Esophagus (tissue), 2 donors: Measurements from ENCODE around the gene ATP6V1B1. TPM values are rescaled to one million over a fixed set of nuclear protein-coding genes. Genes with fewer than 3 reads are reported as not detected.

Experiments used
- H3K27ac ChIP-seq, 2 donors: one replicate each; pipeline ENCODE4 v1.5.1; 2013; ENCODE audit warnings: low read depth in 2 of 2, mild to moderate bottlenecking in 2 of 2, inconsistent platforms in 1 of 2, low read length in 1 of 2, moderate library complexity in 1 of 2
- H3K27me3 ChIP-seq, 2 donors: one replicate each; pipeline ENCODE4 v1.6.1; 2013; ENCODE audit warnings: low read length in 2 of 2, control low read depth in 1 of 2, mild to moderate bottlenecking in 1 of 2; ENCODE audit not compliant: insufficient read depth in 2 of 2, control insufficient read depth in 1 of 2
- H3K36me3 ChIP-seq, 2 donors: one replicate each; pipeline ENCODE4 v1.6.1; 2013; ENCODE audit warnings: low read length in 1 of 2; ENCODE audit not compliant: control insufficient read depth in 2 of 2, insufficient read depth in 2 of 2
- H3K4me1 ChIP-seq, 2 donors: one replicate each; pipeline ENCODE4 v1.6.1; 2013; ENCODE audit warnings: low read length in 1 of 2; ENCODE audit not compliant: control insufficient read depth in 2 of 2, insufficient read depth in 2 of 2
- H3K4me3 ChIP-seq, 2 donors: one replicate each; pipeline ENCODE4 v1.5.1; 2013; ENCODE audit warnings: low read length in 2 of 2, mild to moderate bottlenecking in 2 of 2, low read depth in 1 of 2, moderate library complexity in 1 of 2
- H3K9me3 ChIP-seq, 2 donors: one replicate each; pipeline ENCODE4 v1.6.1; 2013; ENCODE audit warnings: mild to moderate bottlenecking in 2 of 2, low read depth in 1 of 2, low read length in 1 of 2, moderate library complexity in 1 of 2; ENCODE audit not compliant: control insufficient read depth in 2 of 2, insufficient read depth in 1 of 2
- WGBS, 2 donors: extraction: QIAGEN DNeasy Blood & Tissue Kit; methylation state at CpG; one replicate each; pipeline ENCODE4 v1.1.7; 2013; 5-methylcytosine and 5-hydroxymethylcytosine counted together
- polyA plus RNA-seq, 2 donors: library from polyadenylated mRNA; stranded (reverse); fragments of 200-250 nt; gene quantifications; one replicate each; pipeline ENCODE4 v1.2.3, GENCODE V29; 2013
- donor health status: healthy with polysubstance abuse.
- donor health status: Bipolar disorder and iron deficiency.

ATP6V1B1 gene
- polyA plus RNA-seq, 2 donors, result 0.13 to 0.88 TPM

DNA sequence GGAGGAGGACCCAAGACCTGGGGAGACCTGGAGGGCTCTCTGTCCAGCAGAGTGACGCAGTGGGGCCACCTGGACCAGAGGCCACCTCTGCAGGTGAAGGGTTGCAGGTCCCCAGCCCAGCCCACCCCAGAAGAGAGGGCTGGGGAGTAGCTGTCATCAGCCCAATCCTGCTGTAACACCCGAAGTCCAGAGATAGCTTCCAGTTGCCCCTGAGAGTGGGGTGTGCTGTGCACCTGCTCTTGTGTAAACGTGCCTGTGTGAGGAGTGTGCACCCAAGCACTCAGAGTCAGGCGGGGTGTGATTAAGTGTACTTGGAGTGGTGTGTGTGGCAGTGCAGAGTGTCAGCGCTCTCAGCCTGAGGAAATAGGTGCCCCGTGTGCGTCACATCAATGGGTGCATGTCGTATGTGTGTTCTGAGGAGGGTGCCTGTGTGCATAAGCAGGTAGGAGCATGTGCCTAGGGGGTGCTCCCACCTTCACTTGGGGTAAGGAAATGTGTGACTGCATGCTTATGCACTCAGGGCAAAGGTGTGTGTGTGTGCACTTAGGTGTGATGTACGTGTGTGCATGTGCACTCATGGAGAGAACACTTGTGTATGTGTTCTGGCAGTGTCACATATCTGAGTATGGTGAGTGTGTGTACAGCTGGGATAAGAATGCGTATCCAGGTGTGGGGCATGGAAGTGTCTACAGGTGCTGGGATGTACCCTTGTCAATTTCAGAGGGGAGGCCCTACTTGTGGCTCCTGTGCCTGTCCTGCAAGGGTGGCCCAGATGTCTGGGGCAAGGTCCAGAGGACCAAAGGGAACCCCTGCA, 672 bp downstream of the ATP6V1B1 start:
- 72 to 75% methylated on average over 10 of the region's 10 CpGs for WGBS, 2 donors
- no peaks in the 10 kb centered on the region for H3K36me3 ChIP-seq
- no peaks in the 10 kb centered on the region for H3K27me3 ChIP-seq
- no peak overlapping the region for H3K4me3 ChIP-seq
- H3K4me1 ChIP-seq, result no peaks in the 10 kb centered on the region
- no peak overlapping the region for H3K27ac ChIP-seq
- no peaks in the 10 kb centered on the region for H3K9me3 ChIP-seq

DNA sequence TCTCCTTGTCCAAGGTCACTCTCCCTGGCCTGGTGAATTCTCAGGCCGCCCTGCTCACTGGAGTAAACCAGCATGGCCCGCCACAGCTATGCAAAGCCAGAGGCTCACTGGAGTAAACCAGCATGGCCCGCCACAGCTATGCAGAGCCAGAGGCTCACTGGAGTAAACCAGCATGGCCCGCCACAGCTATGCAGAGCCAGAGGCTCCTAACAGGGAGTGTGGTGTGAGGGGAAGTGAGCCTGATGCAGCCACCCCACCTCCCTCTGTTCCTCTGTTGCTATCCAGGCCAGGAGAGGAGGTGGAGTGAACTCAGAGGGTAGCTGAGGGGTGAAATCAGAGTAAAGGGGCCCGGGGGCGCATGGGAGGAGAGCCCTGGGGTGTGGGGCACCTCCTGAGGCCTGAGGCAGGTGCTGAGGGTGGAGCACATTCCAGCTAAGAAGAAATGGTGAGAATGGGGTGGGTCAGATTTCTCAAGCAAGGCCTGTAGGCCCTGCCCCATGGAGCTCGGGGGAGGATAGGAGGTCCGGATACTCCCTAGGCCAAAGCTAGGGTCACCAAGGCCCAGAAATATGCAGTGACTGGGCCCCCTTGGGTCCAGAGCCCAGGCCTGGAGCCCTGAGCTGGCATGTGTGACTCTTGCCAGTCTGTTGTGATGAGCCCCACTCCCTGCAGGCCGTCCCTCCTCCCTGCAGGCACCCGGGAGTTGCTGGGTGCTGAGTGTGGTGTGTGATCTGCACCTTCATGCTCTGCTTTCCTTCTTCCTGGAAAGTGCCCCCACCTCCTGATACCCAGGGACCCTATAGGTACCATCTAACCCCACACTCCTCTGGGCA, 1.5 kb downstream of the ATP6V1B1 start:
- WGBS, 2 donors, result 63 to 84% methylated on average over 10 of the region's 10 CpGs
- Histone ChIP-seq H3K27me3 (no peaks in the 10 kb centered on the region), H3K9me3 (no peaks in the 10 kb centered on the region), H3K4me1 (no peaks in the 10 kb centered on the region), H3K27ac (no peak overlapping the region), H3K36me3 (no peaks in the 10 kb centered on the region), H3K4me3 (no peak overlapping the region)

DNA sequence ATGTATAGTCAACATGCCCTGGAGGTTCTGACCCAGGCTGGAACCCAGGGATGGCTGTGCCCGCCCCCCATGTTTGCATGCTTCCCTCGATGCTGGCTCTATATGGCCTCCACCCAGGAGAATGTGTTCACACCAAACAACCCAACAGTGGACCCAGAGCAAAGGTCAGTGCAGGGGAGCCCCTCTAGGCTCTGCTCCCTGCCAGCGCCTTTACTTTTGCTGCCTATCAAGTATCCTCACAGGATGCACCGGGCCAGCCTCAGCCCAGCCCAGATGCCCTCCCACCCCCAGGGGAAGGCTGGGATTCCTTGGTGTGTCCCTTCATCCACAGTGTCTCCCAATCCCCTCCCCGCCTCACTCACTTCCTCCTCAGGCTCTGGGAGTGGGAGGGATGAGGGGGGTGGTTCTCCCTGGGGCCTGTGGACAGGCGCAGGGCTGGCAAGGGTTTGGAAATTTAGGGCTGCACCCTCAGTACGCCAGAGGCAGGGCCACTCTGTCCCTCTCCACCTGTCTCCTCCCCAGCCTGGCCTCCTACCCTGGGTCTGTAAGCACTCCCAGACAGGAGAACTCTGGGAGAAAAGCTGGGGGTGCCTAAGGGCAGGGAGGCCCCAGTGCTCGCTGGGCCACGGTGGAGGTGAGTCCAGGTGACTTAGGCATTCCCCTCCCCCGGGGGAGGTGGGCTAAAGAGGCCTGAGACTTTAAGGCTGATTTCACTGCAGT, 2.3 kb downstream of the ATP6V1B1 start:
- Histone ChIP-seq H3K4me3 (no peak overlapping the region), H3K9me3 (no peaks in the 10 kb centered on the region), H3K27ac (no peak overlapping the region), H3K4me1 (no peaks in the 10 kb centered on the region), H3K36me3 (no peaks in the 10 kb centered on the region), H3K27me3 (no peaks in the 10 kb centered on the region)
- 64 to 70% methylated on average over 10 of the region's 10 CpGs for WGBS, 2 donors

GRCh38 chr2:70938586-70938950, 2.9 kb downstream of the ATP6V1B1 start:
- Histone ChIP-seq H3K4me3 (no peak overlapping the region), H3K9me3 (no peaks in the 10 kb centered on the region), H3K36me3 (no peaks in the 10 kb centered on the region), H3K4me1 (no peaks in the 10 kb centered on the region), H3K27ac (no peak overlapping the region), H3K27me3 (no peaks in the 10 kb centered on the region)
- WGBS, 2 donors, result 48 to 61% methylated on average over 3 of the region's 3 CpGs

GRCh38 chr2:70939001-70939838, 3.5 kb downstream of the ATP6V1B1 start:
- Histone ChIP-seq H3K27ac (no peak overlapping the region), H3K4me1 (no peaks in the 10 kb centered on the region), H3K9me3 (no peaks in the 10 kb centered on the region), H3K36me3 (no peaks in the 10 kb centered on the region), H3K4me3 (no peak overlapping the region), H3K27me3 (no peaks in the 10 kb centered on the region)
- WGBS, 2 donors, result 47 to 51% methylated on average over 30 of the region's 30 CpGs

GRCh38 chr2:70939839-70940580, 4.3 kb downstream of the ATP6V1B1 start:
- Histone ChIP-seq H3K9me3 (no peaks in the 10 kb centered on the region), H3K27ac (no peak overlapping the region), H3K4me3 (no peak overlapping the region), H3K27me3 (no peaks in the 10 kb centered on the region), H3K4me1 (no peaks in the 10 kb centered on the region), H3K36me3 (no peaks in the 10 kb centered on the region)
- WGBS, 2 donors, result 81 to 85% methylated on average over 10 of the region's 10 CpGs

DNA sequence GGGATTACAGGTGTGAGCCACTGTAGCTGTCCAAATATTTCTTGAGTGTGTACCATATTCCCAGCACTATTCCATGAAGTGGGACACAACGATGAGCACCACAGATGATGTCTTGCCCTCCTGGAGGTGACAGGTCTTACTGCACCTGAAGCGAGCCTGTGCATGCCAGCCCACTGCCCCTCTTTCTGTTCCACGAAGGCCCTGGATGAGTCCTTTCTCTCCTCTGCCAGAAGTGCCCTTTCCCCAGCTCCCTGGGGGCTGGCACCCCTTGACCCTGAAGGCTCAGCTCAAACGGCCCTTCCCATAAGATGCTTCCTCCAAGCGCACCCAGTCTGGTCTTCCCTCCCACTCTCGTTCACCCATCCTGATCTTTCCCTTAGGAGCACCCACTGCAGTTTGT, 5.5 kb downstream of the ATP6V1B1 start:
- Histone ChIP-seq H3K27ac (no peak overlapping the region), H3K4me1 (no peaks in the 10 kb centered on the region), H3K27me3 (no peaks in the 10 kb centered on the region), H3K9me3 (no peaks in the 10 kb centered on the region), H3K36me3 (no peaks in the 10 kb centered on the region), H3K4me3 (no peak overlapping the region)
- WGBS, 2 donors, result 63 to 74% methylated on average over 6 of the region's 6 CpGs

GRCh38 chr2:70941701-70942100, 6.0 kb downstream of the ATP6V1B1 start:
- Histone ChIP-seq H3K27ac (no peak overlapping the region), H3K4me1 (no peaks in the 10 kb centered on the region), H3K9me3 (no peaks in the 10 kb centered on the region), H3K36me3 (no peaks in the 10 kb centered on the region), H3K4me3 (no peak overlapping the region), H3K27me3 (no peaks in the 10 kb centered on the region)
- 76 to 82% methylated on average over 5 of the region's 5 CpGs for WGBS, 2 donors
